ENCODE results near the gene MAPK8IP3.
"Not testable (repeated sequence)": the region's sequence is repeated elsewhere in the genome, so short reads cannot be mapped to it uniquely, and the experiment has no call there.

The MAPK8IP3 gene

DNA sequence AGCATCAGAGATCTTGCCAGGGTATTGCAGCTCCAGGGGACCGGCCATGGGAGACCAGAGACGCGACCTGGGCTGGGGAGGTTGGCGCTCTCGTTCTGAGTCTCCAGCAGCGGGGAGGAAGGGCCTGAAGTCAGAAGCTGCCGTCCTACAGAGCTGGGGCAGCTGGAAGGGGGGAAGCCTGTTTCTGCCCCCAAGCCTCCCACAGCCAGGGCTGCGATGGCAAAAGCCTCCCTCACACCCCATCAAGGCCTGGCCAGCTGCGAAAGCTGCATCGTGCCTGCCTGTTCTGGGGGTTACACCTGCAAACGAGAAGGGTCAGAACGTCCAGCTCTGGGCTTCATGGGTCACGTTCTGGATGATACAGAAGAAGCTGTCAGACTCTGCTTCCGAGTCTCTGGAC lies 26.1 kb downstream of the MAPK8IP3 start:
- in situ Hi-C loops (cut with HindIII; ENCODE audit: low sequenced_read_pairs), result no loop called here
- DNase-seq (ENCODE audit: low read depth), result no peak
- H3K4me3 ChIP-seq (ENCODE audit: low read depth, low read length), result no peak overlapping the region
- TF ChIP-seq, protein P1, sequence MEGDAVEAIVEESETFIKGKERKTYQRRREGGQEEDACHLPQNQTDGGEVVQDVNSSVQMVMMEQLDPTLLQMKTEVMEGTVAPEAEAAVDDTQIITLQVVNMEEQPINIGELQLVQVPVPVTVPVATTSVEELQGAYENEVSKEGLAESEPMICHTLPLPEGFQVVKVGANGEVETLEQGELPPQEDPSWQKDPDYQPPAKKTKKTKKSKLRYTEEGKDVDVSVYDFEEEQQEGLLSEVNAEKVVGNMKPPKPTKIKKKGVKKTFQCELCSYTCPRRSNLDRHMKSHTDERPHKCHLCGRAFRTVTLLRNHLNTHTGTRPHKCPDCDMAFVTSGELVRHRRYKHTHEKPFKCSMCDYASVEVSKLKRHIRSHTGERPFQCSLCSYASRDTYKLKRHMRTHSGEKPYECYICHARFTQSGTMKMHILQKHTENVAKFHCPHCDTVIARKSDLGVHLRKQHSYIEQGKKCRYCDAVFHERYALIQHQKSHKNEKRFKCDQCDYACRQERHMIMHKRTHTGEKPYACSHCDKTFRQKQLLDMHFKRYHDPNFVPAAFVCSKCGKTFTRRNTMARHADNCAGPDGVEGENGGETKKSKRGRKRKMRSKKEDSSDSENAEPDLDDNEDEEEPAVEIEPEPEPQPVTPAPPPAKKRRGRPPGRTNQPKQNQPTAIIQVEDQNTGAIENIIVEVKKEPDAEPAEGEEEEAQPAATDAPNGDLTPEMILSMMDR (IDR thresholded peaks at IDR 0.05; ENCODE audit: low read depth, low read length, missing control alignments), result no peak

DNA sequence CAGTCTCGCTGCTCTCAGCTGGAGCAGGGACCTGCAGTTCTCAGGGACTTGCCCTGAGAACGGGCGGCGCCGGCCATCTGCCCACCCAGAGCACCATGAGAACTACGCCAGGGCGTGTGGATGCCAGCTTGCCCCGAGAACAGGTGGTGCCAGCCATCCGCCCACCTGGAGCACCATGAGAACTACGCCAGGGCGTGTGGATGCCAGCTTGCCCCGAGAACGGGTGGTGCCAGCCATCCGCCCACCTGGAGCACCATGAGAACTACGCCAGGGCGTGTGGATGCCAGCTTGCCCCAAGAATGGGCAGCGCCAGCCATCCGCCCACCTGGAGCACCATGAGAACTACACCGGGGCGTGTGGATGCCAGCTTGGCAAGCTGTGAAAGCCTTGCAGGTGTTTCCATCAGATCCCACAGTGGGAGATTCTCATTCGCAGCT lies 26.6 kb downstream of the MAPK8IP3 start:
- DNase-seq (ENCODE audit: low read depth); H3K4me3 ChIP-seq (ENCODE audit: low read depth, low read length); in situ Hi-C loops (cut with HindIII; ENCODE audit: low sequenced_read_pairs): not testable (repeated sequence)

DNA sequence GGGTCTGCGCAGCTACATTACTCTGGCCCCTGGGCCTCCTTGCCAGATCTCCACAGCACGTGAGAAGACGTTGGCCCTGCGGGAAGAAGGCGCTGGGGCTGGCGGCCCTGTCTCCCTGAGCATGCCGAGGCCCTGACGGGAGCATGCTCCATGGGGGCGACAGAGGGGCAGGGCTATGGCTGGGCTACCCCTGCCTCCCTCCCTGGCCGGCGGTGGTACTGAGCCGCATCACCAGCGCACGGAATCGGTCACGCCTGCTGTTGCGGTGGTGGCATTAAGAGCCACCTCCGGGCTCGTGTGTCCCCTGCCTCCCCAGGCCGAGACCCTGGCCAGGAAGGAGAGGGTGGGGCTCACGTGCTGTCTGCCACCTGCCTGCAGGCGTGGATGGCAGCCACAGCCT lies 28.1 kb downstream of the MAPK8IP3 start:
- TF ChIP-seq, protein P1 (IDR thresholded peaks at IDR 0.05; ENCODE audit: low read depth, low read length, missing control alignments), result no peak
- in situ Hi-C loops (cut with HindIII; ENCODE audit: low sequenced_read_pairs), result no loop called here
- DNase-seq (ENCODE audit: low read depth), result no peak
- H3K4me3 ChIP-seq (ENCODE audit: low read depth, low read length), result no peak overlapping the region

DNA sequence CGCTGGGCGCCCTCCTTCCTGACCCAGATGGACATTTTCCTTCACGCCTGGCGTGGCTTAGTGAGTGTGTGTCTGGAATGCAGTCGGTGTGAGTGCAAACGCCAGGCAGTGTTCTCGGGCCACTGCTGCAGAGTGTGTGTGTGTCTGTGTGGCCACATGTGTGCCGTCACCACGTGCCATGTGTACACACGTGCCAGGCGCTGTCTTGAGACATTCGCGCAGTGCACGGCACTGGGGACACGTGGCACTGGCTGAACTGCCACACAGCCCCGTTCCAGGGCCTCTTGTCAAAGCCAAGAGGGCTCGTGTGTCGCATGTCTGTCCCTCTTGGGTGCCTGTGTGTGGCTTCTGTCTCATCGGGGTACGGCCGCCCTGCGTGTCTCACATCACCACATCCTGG lies 28.8 kb downstream of the MAPK8IP3 start:
- H3K4me3 ChIP-seq (ENCODE audit: low read depth, low read length), result no peak overlapping the region
- DNase-seq (ENCODE audit: low read depth), result no peak
- TF ChIP-seq, protein P1 (IDR thresholded peaks at IDR 0.05; ENCODE audit: low read depth, low read length, missing control alignments), result no peak
- in situ Hi-C loops (cut with HindIII; ENCODE audit: low sequenced_read_pairs), result no loop called here

DNA sequence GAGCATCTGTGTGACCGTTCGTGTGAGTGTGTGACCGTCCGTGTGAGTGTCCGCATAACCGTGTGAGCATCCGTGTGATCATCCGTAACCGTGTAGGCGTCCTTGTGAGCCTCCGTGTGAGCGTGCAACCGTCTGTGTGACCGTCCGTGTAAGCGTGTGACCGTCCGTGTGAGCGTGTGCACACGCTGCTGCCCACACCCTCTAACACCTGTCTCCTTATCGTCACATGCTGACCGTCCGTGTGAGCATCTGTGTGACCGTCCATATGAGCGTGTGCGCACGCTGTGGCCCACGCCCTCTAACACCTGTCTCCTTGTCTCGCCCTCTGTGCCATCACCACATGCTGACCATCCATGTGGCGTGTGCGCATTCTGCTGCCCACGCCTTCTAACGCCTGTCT lies 34.2 kb downstream of the MAPK8IP3 start:
- H3K4me3 ChIP-seq (ENCODE audit: low read depth, low read length), result no peak overlapping the region
- in situ Hi-C loops (cut with HindIII; ENCODE audit: low sequenced_read_pairs), result loop anchor here (10.0 kb wide), 1 partner anchor 55 kb away; no protein-coding TSS in a partner anchor
- TF ChIP-seq, protein P1 (IDR thresholded peaks at IDR 0.05; ENCODE audit: low read depth, low read length, missing control alignments), result no peak

DNA sequence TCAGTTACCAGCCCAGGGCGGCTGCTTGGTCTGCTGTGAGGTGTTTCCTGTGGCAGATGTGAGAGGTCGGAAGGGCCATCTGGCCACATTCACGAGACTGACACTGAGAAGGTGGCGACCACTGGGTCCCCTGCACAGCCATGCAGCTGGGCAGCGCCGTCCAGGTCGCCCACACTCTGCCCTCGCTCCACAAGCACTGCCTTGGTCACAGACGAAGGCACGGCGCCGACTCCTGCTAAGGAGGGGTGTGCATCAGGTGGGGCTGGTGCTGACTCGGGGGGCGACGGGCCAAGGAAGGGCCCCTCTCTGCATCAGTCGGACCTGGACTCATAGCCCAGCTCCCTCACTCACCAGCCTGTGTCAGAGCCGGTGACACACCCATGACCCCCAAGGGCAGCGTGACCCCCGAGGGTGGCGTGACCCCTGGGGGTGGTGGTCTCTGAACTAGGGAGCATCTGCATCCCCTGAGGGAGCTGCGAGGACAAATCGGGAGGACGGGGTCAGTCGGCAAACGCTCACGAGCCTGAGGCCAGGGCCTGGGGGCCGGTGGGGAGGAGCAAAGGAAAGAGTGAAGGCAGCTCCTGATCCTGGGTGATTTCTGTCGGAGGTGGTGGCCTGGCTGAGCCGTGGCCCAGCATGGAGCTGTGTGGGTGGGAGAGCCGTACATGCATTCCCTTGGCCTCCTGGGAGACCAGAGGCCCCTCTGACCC lies 34.9 kb downstream of the MAPK8IP3 start:
- no peak overlapping the region for H3K4me3 ChIP-seq (ENCODE audit: low read depth, low read length)
- DNase-seq (ENCODE audit: low read depth), result no peak
- in situ Hi-C loops (cut with HindIII; ENCODE audit: low sequenced_read_pairs), result loop anchor here (10.0 kb wide), 1 partner anchor 56 kb away; no protein-coding TSS in a partner anchor
- TF ChIP-seq, protein P1 (IDR thresholded peaks at IDR 0.05; ENCODE audit: low read depth, low read length, missing control alignments), result no peak

More for the DNA sequence above, 34.2 kb downstream of the MAPK8IP3 start:
- DNase-seq (ENCODE audit: low read depth), result no peak

DNA sequence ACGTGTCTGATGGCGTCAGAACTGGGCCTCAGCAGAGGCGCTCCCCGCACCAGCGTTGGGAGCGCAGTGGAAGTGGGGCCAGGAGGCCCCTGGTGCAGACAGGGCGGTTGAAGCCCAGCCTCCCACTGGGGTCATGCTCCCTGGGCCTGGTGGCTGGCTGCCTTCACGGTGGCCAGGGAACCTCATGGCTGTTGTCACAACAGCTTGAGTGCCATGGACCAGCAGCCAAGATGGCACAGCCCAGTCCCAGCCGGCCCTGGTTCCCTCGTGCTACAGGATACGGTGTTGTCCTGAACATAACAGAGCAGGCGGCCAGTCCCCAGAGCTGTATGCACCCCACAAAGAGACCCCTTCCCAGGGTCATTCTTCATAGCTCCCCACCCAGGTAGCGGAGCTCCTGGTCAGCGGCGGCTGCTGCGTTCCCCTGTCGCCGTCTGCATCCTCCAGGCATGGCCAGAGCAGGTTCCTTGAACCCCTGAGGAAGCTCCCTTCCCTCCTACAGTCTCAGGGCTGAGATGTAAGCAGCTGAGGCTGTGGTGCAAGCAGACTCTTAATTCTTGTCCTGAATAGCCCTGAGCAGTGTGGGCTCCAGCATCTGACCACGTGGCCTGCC lies 35.7 kb downstream of the MAPK8IP3 start:
- DNase-seq (ENCODE audit: low read depth), result no peak
- TF ChIP-seq, protein P1 (IDR thresholded peaks at IDR 0.05; ENCODE audit: low read depth, low read length, missing control alignments), result no peak
- H3K4me3 ChIP-seq (ENCODE audit: low read depth, low read length), result no peak overlapping the region
- in situ Hi-C loops (cut with HindIII; ENCODE audit: low sequenced_read_pairs), result loop anchor here (10.0 kb wide), 1 partner anchor 57 kb away; no protein-coding TSS in a partner anchor
